GM21723 (cell line): Measurements from ENCODE around the gene ATF7.
"Not testable (repeated sequence)": the region's sequence is repeated elsewhere in the genome, so short reads cannot be mapped to it uniquely, and the experiment has no call there.

Experiments used
- ATAC-seq: cut with Tn5 transposase; IDR thresholded peaks from one replicate; pipeline ENCODE4 v1.9.1; 2021; ENCODE audit warnings: mild to moderate bottlenecking, moderate library complexity; ENCODE audit not compliant: unreplicated experiment

ATF7 gene

DNA sequence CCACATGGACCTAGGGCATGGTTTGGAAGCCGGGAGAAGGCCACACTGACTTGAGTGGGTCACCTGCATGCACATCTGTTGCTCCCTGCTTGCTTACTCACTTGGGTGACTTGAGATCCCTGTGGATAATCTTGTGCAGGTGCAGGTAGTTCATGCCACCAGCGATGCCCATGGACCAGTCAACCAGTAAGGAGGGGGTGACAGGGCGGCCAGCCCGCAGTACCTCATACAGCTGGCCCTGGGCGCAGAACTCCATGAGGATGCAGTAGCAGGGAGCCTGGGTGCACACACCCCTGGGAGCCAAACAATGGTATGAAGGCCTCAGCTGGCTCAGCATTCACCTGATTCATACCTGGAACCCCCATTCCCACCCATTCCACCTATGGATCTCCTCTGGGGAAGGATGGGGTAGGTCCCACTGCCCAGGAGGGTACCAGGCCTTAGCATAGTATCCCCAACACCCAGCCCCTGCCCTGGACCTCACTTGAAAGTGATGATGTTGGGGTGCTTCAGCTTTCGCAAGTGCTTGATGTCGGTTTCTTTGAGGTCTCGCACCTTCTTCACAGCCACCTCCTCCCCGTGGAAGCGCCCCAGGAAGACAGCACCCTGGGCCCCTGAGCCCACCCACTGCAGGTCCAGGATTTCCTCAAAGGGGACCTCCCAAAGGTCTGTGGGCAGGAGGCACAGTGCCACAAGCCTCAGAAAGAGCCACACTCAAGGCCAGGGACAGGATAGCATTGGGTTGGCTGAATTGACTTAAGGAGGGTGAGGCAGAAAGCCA, 140.0 kb downstream of the ATF7 start:
- ATAC-seq: no peak

DNA sequence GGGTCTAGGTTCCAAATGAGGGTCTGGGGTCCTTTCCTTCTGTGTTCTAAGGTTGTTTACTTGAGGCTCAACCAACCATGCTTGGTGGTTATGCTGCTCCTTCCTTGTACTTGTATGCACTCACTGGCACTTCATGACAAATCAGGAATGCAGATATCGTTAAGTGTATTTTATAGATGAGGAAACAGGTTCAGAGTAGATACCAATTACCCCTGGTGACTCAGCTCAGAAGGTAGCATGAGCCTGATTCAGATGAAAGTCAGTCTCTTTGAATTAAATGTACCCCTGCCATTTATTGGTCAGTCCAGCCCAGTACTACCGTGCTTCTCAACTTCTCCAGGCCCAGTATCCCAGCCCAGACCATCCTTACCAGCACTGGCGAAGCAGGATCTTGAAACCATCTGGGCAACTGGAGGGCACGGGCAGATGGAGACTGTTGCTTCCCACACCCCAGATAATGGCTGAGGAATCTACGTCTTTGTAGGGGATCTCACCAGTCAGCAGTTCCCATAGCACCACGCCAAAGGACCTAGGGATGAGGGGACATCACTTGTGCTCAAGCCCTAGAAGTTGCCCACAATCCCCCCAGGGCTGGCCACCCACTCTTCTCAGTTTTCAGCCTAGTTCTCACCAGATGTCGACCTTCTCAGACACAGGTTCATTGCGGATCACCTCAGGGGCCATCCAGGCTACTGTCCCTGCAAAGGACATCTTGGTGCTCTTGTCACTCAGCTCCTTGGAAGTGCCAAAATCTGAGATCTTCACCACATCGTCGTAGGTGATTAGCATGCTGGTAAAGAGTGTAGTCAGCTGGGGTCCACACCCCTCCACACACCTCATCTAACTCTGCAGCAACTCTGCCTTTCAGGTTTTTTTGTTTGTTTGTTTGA, 141.3 kb downstream of the ATF7 start:
- no peak for ATAC-seq

GRCh38 chr12:53483979-53484377, 142.2 kb downstream of the ATF7 start:
- ATAC-seq: no peak

- ATAC-seq: no peak
These were observed 142.8 kb downstream of the ATF7 start for GRCh38 chr12:53483225-53483978.

- ATAC-seq: no peak
These were observed 143.5 kb downstream of the ATF7 start for GRCh38 chr12:53482626-53483168.

- no peak for ATAC-seq
These were observed 144.1 kb downstream of the ATF7 start for GRCh38 chr12:53481939-53482586.

DNA sequence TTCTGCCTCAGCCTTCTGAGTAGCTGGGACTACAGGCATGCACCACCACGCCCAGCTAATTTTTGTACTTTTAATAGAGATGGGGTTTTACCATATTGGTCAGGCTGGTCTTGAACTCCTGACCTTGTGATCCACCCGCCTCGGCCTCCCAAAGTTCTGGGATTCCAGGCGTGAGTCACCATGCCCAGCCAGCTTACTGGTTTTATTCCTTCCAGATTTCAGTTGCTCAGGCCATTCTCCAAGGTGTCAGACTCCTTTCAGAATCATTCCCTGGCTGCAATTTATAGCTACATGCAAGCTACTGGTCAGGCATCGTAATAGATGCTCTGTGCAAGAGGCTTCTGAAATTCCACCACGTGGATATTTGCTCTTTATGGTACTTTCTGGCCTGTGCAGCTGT, 144.7 kb downstream of the ATF7 start:
- ATAC-seq: not testable (repeated sequence)

GRCh38 chr12:53480491-53481442, 145.4 kb downstream of the ATF7 start:
- ATAC-seq: no peak

- no peak for ATAC-seq
These were observed 146.9 kb downstream of the ATF7 start for GRCh38 chr12:53479331-53479730.

DNA sequence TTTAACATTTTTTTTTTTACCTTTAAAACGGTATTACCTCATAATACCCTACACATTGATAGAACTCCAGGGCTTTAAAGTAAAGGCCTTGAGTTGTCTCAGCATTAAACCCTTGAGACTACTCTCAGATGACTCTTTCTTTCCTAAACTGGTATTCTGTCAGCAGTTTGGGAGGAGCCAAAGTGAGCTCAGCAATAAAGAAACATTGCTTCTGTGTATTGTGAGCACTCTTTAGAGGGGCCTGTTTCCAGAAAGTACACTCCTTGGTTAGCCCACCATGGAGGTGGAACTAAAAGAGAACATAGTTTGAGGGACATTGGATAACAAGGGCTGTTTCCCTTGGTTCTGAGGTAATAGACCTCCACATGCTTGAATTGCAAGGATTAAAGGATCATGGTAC, 147.3 kb downstream of the ATF7 start:
- ATAC-seq: no peak

GRCh38 chr12:53476769-53477209, 149.4 kb downstream of the ATF7 start:
- no peak for ATAC-seq

DNA sequence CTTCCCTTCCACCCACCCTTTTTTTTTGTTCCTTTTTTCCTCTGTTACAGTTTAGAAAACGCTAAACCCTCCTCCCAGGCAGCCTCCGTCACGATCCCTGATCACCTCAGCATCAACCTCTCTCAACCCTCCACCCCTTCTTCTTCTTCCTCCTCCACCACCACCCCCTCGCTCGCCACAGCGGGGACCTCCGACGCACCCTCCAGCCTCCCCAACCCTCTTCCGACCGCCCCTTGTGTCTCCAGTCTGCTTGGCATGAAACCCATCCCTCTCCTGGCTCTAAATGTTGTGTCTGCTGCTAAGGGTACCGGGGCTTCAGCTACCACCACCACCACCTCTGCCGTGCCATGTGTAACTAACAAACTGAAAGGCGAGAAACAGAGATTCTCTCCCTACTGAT, 151.4 kb downstream of the ATF7 start:
- ATAC-seq: no peak

GRCh38 chr12:53474077-53474476, 152.1 kb downstream of the ATF7 start:
- ATAC-seq: no peak

GRCh38 chr12:53472056-53472582, 154.1 kb downstream of the ATF7 start:
- no peak for ATAC-seq

DNA sequence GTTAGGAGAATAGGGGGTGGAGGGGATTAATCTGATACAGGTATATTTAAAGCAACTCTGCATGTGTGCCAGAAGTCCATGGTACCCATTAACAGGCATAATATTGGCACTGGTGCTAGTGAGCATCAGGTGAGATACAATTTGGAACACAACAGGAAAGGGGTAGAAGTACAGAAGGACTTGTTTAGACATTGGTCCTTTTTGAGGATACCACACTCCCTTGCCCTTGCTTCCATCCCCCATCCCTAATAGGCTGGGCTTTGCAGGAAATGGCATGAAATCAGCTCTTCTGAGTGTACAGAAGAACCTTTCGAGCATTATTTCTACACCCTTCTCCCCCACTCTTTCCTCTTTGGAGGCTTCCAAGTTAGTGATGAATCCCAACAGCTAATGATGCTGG, 157.9 kb downstream of the ATF7 start:
- no peak for ATAC-seq

DNA sequence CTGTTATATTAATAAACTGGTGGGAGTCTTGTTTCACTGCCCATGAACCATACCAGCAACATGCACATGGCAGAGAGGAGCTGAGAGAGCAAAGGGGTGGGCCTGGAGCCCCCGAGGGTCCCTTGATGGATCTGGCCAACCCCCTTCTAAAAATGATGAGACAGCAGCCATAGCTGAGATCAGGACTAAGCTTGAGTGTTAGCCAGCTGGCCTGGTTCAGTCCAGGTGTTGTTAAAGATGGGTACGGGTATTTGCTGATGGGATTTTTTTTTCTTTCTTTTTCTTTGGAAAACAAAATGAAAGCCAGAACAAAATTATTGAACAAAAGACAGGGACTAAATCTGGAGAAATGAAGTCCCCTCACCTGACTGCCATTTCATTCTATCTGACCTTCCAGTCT, 158.3 kb downstream of the ATF7 start:
- no peak for ATAC-seq

- ATAC-seq: no peak
These were observed 159.1 kb downstream of the ATF7 start for GRCh38 chr12:53467082-53467481.

DNA sequence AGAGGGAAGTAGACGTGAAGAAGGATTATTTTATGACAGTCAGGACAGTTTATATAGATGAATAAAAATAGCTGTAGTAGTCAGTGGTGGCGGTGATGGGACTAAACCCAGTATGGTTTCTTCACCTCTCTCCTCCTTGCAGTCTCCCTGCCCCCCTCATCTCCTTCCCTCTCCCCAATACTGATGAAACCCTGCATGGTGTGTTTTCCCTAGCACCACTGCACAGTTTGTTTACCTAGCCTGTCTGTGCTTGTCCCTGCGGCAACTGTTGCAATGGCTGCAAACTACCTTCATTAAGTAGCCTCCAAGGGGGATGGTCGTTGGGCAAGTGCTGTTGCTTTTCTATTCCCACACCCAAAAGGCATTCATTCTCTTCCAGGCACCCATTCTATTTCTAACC, 159.5 kb downstream of the ATF7 start:
- no peak for ATAC-seq

GRCh38 chr12:53465679-53466078, 160.5 kb downstream of the ATF7 start:
- ATAC-seq: no peak
